Keratinocyte (primary cell): ENCODE measurements around the gene PLA2G4F. TPM values are rescaled to one million over a fixed set of nuclear protein-coding genes. Genes with fewer than 3 reads are reported as not detected.

Source experiments
- DNase-seq: peaks from one replicate; pipeline ENCODE4 v3.0.0-alpha.2; 2011; ENCODE audit warnings: low read depth, missing footprints, low spot score
- FAIRE-seq: peaks from 2 replicates; lab custom pipeline; 2011; peaks lifted over from hg19 to GRCh38; lab: Jason Lieb, UNC
- H2AFZ ChIP-seq: 2 replicates; pipeline ENCODE4 v1.6.0; 2012; ENCODE audit warnings: low read length, control low read depth, inconsistent platforms; ENCODE audit not compliant: control insufficient read depth
- H3K27ac ChIP-seq: 2 replicates; pipeline ENCODE4 v1.5.1; 2011; ENCODE audit warnings: low read length; ENCODE audit not compliant: control insufficient read depth, insufficient read depth
- H3K27me3 ChIP-seq: 3 replicates; pipeline ENCODE4 v1.6.0; 2011; ENCODE audit warnings: low read length; ENCODE audit not compliant: control insufficient read depth, insufficient read depth; ENCODE audit errors: extremely low read depth
- H3K36me3 ChIP-seq, 2 experiments: 2 replicates in 1 of 2; 3 replicates in 1 of 2; pipeline ENCODE4 v1.5.1; 2011; ENCODE audit warnings: low read length in 2 of 2, mild to moderate bottlenecking in 1 of 2; ENCODE audit not compliant: control insufficient read depth in 2 of 2, insufficient read depth in 2 of 2; ENCODE audit errors: extremely low read depth in 1 of 2
- H3K4me1 ChIP-seq: 3 replicates; pipeline ENCODE4 v1.5.1; 2011; ENCODE audit warnings: low read length; ENCODE audit not compliant: control insufficient read depth, insufficient read depth; ENCODE audit errors: extremely low read depth
- H3K4me2 ChIP-seq: 3 replicates; pipeline ENCODE4 v1.6.0; 2011; ENCODE audit warnings: low read depth, low read length; ENCODE audit not compliant: control insufficient read depth, insufficient read depth; ENCODE audit errors: extremely low read depth
- H3K4me3 ChIP-seq, 3 experiments: fragments of 200-600 bp in 1 of 3; sonication (generic) in 1 of 3; 2 replicates in 2 of 3; 3 replicates in 1 of 3; pipeline ENCODE4 v1.5.1; 2011 to 2016; ENCODE audit warnings: low read length in 3 of 3, mild to moderate bottlenecking in 3 of 3, control low read depth in 2 of 3, inconsistent platforms in 1 of 3, low read depth in 1 of 3, mixed read lengths in 1 of 3, mixed run types in 1 of 3, moderate library complexity in 1 of 3; ENCODE audit not compliant: control insufficient read depth in 2 of 3, insufficient read depth in 2 of 3; ENCODE audit errors: extremely low read depth in 1 of 3
- H3K79me2 ChIP-seq: 2 replicates; pipeline ENCODE4 v1.6.0; 2012; ENCODE audit warnings: low read length; ENCODE audit not compliant: control insufficient read depth, insufficient read depth
- H3K9ac ChIP-seq: 3 replicates; pipeline ENCODE4 v1.6.0; 2011; ENCODE audit warnings: low read length; ENCODE audit not compliant: control insufficient read depth, insufficient read depth; ENCODE audit errors: extremely low read depth
- H3K9me1 ChIP-seq: 3 replicates; pipeline ENCODE4 v1.6.0; 2011; ENCODE audit warnings: low read length; ENCODE audit not compliant: control insufficient read depth, insufficient read depth; ENCODE audit errors: extremely low read depth
- H3K9me3 ChIP-seq: 2 replicates; pipeline ENCODE4 v1.5.1; 2012; ENCODE audit warnings: low read depth, low read length; ENCODE audit not compliant: control insufficient read depth
- H4K20me1 ChIP-seq: 3 replicates; pipeline ENCODE4 v1.6.0; 2011; ENCODE audit warnings: low read length; ENCODE audit not compliant: control insufficient read depth, insufficient read depth; ENCODE audit errors: extremely low read depth
- CTCF ChIP-seq, 3 experiments: IDR thresholded peaks in 1 of 3; conservative IDR thresholded peaks in 1 of 3; optimal IDR thresholded peaks in 1 of 3; 2 replicates in 2 of 3; 3 replicates in 1 of 3; pipeline versions ENCODE3 to v1.5.1; 2011; ENCODE audit warnings: low read length in 3 of 3, mild to moderate bottlenecking in 3 of 3, moderate library complexity in 2 of 3, control low read depth in 1 of 3, inconsistent platforms in 1 of 3; ENCODE audit not compliant: insufficient read depth in 2 of 3; ENCODE audit errors: extremely low read depth in 1 of 3
- EZH2 ChIP-seq: IDR thresholded peaks from one replicate; pipeline ENCODE4 v1.6.1; 2012; ENCODE audit warnings: inconsistent platforms, mild to moderate bottlenecking, low read length, moderate library complexity
- dilution Hi-C: fragments of 300-500 bp; cut with MboI; formaldehyde crosslinking; loops from one replicate; pipeline ENCODE4 v1.7.0; 2020; ENCODE audit warnings: low sequenced_read_pairs; ENCODE audit not compliant: extremely low pct_ligation_motif_present
- polyA plus RNA-seq, 5 experiments: library from polyadenylated mRNA; depleted of rRNA in 3 of 5; stranded (reverse) in 3 of 5; stranded (forward) in 1 of 5; unstranded in 1 of 5; fragments of >200 nt; gene quantifications; 1 replicate in 1 of 5; 2 replicates in 3 of 5; 3 replicates in 1 of 5; pipeline versions ENCODE4 v1.2.1 to v1.2.3, GENCODE V29; 2011 to 2012; ENCODE audit warnings: missing spikeins in 2 of 5, low read depth in 1 of 5, low replicate concordance in 1 of 5

Gene PLA2G4F
- polyA plus RNA-seq, 1 donor (not counting 4 experiments of a cell fraction or from before 2014, with no cell fraction given): 4.4 TPM

- H4K20me1 ChIP-seq: no peaks in the 10 kb centered on the region
- no peaks in the 10 kb centered on the region for H3K4me1 ChIP-seq
- DNase-seq: no peak
- FAIRE-seq: no peak
- no peak overlapping the region for H3K9ac ChIP-seq
- H3K36me3 ChIP-seq: peaks cover 18 to 20% of the 10 kb centered on the region in 2 experiments
- H3K27me3 ChIP-seq: no peaks in the 10 kb centered on the region
- H3K27ac ChIP-seq: no peak overlapping the region
- no peaks in the 10 kb centered on the region for H3K79me2 ChIP-seq
- no peak overlapping the region for H2AFZ ChIP-seq
- TF ChIP-seq CTCF (optimal IDR thresholded peaks at IDR 0.05 in 1 of 3, IDR thresholded peaks at IDR 0.05 in 1 of 3, conservative IDR thresholded peaks at IDR 0.05 in 1 of 3; ENCODE audit: extremely low read depth in 1 of 3, insufficient read depth in 2 of 3, low read length in 3 of 3) (no peak), EZH2 (no peak)
- dilution Hi-C loops: no loop called here
- no peaks in the 10 kb centered on the region for H3K9me3 ChIP-seq
- H3K4me3 ChIP-seq: no peak overlapping the region
- no peak overlapping the region for H3K4me2 ChIP-seq
- no peaks in the 10 kb centered on the region for H3K9me1 ChIP-seq
These were observed 29.4 kb upstream of the PLA2G4F start for GRCh38 chr15:42185801-42186200.

- H3K9ac ChIP-seq: no peak overlapping the region
- TF ChIP-seq EZH2: no peak
- TF ChIP-seq CTCF (optimal IDR thresholded peaks at IDR 0.05 in 1 of 3, IDR thresholded peaks at IDR 0.05 in 1 of 3, conservative IDR thresholded peaks at IDR 0.05 in 1 of 3; ENCODE audit: extremely low read depth in 1 of 3, insufficient read depth in 2 of 3, low read length in 3 of 3): no peak
- H3K27me3 ChIP-seq: no peaks in the 10 kb centered on the region
- no peaks in the 10 kb centered on the region for H3K79me2 ChIP-seq
- dilution Hi-C loops: no loop called here
- H2AFZ ChIP-seq: no peak overlapping the region
- no peak overlapping the region for H3K4me2 ChIP-seq
- H3K27ac ChIP-seq: no peak overlapping the region
- no peak for DNase-seq
- H3K9me3 ChIP-seq: no peaks in the 10 kb centered on the region
- H3K4me3 ChIP-seq: no peak overlapping the region
- H3K9me1 ChIP-seq: no peaks in the 10 kb centered on the region
- H3K36me3 ChIP-seq: peaks cover 11 to 15% of the 10 kb centered on the region in 2 experiments
- no peaks in the 10 kb centered on the region for H3K4me1 ChIP-seq
- no peaks in the 10 kb centered on the region for H4K20me1 ChIP-seq
- no peak for FAIRE-seq
These were observed 28.3 kb upstream of the PLA2G4F start for GRCh38 chr15:42184736-42185135.
